Retinal pigment epithelial cell (primary cell): ENCODE results near the gene SLITRK4.

Experiments used
- DNase-seq: peaks from one replicate; pipeline ENCODE4 v3.0.0-alpha.2; 2010; ENCODE audit warnings: low read depth
- H3K4me3 ChIP-seq: 2 replicates; pipeline ENCODE4 v1.5.1; 2011; ENCODE audit warnings: mild to moderate bottlenecking, low read length, control low read depth, moderate library complexity
- TF ChIP-seq, protein P1 (sequence below): conservative IDR thresholded peaks from 2 replicates; pipeline ENCODE4 v1.5.1; 2011; ENCODE audit warnings: low read depth, low read length, control low read depth, inconsistent platforms

The SLITRK4 gene

DNA sequence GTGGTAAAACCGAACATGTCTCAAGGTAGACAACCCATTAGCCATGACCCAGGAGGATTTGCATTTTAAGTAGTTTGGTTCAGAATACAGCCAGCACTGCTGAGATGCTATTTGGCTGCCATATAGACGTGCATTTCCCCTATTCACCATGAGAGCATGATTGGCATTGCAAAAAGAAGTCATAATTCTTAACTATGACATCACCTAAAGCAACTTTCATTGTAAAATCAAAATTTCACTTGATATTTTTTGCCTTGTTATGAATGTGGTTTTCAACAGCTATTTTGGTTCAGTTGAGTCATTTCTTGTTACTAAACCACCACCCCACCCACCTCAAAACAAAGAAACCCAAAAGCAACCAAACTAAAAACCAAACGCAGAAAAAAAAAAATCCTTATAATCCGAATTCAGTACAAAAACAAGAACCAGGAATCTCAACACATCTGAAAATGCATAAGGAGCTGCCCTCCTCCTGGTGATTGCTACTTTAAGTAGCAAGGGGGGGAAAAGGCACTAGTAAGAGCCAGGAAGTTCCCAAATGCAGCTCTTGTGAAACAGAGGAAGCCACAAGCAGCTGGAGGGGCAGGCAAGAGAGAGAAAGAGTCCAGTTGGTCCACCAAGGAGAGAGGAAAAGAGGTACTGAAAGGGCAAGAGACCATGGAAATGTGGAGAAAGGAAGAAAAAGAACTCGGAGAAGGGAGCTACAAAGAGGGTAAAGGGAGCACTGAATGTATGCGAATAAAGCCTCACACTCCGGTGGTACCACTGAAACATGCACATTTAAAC is 3.1 kb downstream of the SLITRK4 start:
- peak overlapping the region; percentile 40 for H3K4me3 ChIP-seq
- DNase-seq = no peak
- TF ChIP-seq, protein P1, sequence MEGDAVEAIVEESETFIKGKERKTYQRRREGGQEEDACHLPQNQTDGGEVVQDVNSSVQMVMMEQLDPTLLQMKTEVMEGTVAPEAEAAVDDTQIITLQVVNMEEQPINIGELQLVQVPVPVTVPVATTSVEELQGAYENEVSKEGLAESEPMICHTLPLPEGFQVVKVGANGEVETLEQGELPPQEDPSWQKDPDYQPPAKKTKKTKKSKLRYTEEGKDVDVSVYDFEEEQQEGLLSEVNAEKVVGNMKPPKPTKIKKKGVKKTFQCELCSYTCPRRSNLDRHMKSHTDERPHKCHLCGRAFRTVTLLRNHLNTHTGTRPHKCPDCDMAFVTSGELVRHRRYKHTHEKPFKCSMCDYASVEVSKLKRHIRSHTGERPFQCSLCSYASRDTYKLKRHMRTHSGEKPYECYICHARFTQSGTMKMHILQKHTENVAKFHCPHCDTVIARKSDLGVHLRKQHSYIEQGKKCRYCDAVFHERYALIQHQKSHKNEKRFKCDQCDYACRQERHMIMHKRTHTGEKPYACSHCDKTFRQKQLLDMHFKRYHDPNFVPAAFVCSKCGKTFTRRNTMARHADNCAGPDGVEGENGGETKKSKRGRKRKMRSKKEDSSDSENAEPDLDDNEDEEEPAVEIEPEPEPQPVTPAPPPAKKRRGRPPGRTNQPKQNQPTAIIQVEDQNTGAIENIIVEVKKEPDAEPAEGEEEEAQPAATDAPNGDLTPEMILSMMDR = no peak

DNA sequence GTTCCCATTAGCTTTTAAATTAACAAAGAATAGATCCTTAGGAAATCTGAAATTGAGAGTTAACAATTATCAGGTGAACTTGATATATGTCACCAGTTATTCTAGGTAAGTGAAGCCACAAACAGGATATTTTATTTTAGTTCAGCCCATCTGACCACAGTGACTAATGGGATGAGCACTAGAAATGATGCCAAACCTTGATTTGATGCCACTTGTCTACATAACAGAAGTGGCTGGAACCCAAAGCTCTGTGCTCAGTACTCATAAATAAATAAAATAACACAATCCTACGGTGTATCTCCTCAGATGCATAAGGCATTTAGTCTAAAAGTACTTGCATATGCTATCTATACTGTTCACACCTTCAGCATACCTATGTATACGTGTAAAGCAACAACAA is 12.2 kb downstream of the SLITRK4 start:
- TF ChIP-seq, protein P1 = no peak

DNA sequence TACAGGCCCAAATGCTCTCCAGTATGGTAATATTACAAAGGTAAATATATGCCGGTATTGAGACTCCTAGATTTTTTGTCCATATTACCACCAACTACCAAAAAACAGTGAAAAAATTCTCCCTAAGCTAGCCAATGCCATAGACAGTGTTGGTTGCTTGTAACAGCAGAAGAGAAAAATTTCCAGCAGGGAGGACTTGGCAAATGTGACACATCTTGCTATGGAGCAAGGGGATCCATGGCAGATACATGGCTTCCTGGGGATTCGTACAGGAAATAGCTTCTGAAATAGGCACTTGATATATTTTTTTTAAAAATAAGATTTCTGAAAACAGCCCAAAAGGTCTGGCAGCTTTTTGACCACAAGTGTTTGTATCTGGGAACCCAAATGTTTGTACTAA is 14.6 kb downstream of the SLITRK4 start:
- TF ChIP-seq, protein P1 = no peak
- DNase-seq = no peak
- no peak overlapping the region for H3K4me3 ChIP-seq

More for the DNA sequence above, 12.2 kb downstream of the SLITRK4 start:
- no peak for DNase-seq
- H3K4me3 ChIP-seq = no peak overlapping the region

DNA sequence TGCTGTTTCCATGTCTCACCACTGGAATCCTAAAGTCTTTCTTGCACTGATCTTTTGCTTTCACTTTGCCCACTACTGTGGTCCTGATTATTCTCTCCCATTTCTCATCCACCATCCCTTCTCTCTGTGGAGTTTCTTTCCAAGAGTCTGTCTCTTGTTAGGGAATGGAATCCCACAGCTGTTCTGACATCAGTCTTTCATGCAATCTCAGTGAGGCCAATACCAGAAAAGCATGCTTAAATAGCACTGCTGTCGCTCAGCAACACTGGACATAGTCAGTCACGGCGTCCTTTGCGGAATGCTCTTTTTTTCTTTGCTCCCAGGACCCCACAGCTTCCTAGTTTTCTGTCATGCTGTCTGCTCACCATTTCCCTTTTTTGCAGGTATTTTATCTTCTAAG is 20.1 kb downstream of the SLITRK4 start:
- no peak for DNase-seq
- TF ChIP-seq, protein P1 = no peak

DNA sequence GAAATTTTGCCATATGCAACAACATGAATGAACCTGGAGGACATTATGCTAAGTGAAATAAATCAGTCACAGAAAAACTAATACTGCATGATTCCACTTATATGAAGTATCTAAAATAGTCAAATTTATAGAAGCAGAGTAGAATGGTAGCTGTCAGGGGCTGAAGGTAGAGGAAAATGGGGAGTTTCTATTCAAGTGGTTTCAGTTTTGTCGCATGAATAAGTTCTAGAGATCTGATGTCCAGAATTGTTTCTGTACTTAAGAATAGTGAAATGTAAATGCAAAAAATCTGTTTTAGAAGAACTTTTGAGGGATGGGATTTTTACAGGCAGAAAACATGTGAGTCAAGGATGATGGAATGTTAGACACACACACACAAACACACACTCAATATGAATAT is 34.1 kb downstream of the SLITRK4 start:
- no peak for DNase-seq
- TF ChIP-seq, protein P1 = no peak
- no peak overlapping the region for H3K4me3 ChIP-seq

More for the DNA sequence above, 20.1 kb downstream of the SLITRK4 start:
- H3K4me3 ChIP-seq = no peak overlapping the region

DNA sequence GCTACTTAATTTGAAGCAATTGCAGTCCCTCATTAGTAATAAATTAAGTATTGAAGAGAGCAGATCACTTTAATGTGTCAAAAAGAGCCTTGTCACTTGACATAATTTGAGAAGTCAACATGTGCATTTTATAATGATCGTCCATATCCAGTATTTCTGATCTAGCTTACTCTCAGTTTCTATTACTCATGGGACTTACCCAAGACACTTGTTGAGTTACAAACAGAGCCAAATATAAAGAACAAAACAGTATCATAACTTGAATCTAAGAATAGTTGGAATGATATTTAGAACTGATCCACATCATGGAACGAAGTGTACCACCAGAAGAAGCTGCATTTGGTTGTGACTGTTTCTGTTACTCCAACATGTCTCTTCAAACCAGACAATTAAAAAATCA is 54.7 kb downstream of the SLITRK4 start:
- no peak for DNase-seq
- TF ChIP-seq, protein P1 = no peak
- H3K4me3 ChIP-seq = no peak overlapping the region

DNA sequence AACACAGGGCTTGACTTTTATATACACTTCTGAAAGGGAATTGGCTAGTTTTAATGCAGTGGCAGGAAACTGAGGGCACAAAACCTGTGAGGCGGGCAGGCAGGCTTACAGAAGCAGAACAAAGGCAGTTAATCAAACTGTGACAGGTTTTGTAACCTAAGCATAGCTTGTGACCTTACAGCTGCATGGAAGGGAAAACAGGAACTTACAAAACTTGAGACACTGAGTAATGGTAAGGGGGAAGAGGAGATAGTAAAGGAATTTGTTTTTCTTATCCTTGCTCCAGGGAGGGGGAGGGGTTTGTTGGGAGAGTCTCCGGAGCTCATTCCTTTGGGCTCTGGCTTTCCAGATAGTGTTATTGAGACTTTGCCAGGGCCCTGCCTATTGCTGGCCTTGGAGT is 55.6 kb downstream of the SLITRK4 start:
- no peak overlapping the region for H3K4me3 ChIP-seq
- DNase-seq = no peak
- TF ChIP-seq, protein P1 = no peak
